Activated T-cell treated with anti-CD3 and anti-CD28 coated beads, Interleukin-2, amount 50 U/mL, for 48 hours (primary cell): ENCODE data around the gene TANC1.

ENCODE experiments used
- DNase-seq, 2 experiments: peaks; one replicate each; pipeline ENCODE4 v3.0.0-alpha.2; 2020

Gene TANC1

DNA sequence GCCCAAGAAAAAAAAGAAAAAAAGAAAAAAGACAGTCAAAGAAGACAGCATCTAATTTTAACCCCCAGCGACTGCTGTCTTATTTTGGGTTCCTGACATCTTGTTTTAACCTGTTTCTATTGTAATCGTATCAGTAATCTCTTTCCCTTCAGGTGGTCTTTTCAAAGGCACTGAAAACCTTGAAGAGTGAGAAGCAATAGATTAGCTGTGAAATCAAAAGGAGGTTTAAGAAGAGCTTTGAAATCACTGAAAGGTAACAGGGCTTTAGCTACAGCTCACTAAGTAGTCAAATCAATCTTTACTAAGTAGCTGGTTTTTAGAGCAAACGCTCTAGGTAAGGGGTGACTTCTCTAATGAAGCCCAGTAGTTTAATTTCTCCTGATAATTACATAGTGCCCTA, 5.4 kb upstream of the TANC1 start:
- DNase-seq: no peak

- DNase-seq: no peak
Observed at GRCh38 chr2:158965107-158965506, 3.3 kb upstream of the TANC1 start.

DNA sequence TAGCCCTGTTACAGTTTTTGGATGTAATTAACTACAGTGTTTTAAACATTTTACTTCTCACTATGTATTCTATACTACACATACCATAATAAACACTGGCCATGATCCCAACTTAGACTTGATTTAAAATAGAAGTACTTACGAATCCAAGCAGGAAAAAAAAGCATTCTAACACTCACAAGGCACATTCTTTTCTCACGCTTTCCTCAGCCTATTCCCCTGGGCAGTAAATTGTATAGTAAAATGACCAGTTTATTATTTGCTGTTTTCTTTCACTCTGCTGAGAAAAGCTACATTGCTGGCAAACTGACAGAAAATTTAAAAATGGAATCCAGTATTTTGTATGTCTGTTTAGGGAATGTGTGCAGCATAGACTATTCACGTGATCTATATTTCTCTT, 2.8 kb upstream of the TANC1 start:
- no peak for DNase-seq

- no peak for DNase-seq
Observed at GRCh38 chr2:158966312-158966711, 2.1 kb upstream of the TANC1 start.

DNA sequence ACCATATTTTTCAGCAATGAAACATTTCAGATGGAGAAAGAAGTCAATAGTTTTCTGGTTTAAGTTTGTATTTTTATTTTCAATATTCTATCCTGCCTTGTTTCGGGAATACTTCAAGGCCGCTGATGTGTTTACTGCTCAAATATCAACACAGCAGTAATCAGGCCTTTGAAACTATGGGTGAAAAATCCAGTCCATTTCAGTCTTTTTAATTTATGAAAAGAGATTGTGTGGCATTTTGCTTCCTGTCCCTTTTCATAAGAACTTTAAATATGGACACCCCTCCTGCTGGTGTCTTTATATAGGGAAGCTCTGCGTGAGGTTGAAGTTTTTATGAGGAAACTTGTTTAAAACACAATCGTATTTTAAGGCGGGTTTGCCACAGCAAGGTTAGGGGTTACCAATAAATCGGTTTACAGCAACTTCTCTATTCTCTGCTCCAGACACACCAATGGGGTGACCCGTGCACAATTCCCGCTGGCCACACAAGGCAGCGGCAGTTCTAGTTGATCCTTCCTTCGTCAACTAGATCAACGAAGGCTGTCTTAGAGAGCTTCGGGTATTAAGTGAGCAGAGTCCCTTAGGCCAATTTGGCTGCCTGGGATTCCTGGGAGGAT, 1.2 kb upstream of the TANC1 start:
- no peak for DNase-seq

DNA sequence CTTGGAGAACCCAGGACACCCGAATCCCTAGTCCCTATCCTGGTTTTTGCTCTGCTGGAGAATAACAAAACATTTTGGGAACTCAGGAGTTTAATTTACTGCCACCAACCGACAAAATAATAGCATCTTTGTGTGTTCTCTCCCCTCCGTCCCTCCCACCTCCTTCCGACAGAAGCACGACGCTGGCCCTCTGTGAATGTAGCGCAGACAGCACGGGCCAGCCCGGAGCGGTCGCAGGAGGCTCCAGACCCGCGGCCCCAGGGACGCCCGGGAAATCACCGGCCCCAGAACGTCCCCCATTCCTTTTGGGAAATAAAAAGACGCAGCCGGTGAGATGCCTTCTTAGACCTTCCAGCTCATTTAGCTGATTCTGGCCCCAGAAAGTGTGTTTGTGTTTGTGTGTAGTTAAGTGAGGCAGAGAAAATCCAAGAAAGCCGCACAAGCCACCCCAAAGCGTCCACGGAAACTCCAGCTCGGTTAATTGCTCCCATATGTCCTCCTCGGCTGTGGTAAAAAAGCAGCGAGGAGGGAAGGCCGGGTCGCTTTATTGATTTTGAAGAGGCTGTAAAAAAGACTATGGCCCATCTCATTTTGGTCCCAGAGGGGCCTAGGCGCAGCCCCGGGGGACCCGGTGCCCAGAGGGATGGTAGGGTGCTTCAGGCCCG, 577 bp upstream of the TANC1 start:
- DNase-seq: no peak

DNA sequence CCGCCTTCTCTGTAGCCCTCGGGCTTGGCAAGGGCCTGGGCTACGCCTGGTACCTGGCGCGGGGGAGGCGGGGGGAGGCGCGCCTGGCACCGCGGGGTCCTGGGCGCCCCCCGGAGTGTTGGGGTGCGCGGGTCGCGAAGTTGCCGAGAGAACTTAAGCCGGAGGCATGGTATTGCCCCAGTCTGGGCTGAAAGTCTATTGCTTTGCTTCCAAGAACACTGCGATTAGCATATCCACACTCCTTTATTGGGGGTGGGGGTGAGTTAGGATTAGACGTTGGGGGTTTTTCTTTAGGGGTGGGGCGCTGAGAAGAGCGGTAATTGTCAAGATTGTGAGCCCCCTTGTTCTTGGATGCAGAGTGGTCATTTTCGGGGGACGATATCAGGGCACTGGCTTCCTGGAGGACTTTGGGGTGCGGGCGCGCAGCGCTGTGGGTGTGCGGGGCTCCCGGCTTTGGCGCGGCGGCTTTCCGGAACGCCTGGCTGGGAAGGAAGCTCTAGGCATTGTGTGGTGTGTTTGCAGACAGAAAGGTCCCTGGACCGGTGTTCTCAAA, 798 bp downstream of the TANC1 start:
- DNase-seq: peak; percentile 22 to 28

GRCh38 chr2:158969715-158970240, 1.3 kb downstream of the TANC1 start:
- peak; percentile 25 to 27 for DNase-seq

GRCh38 chr2:158970241-158970751, 1.9 kb downstream of the TANC1 start:
- DNase-seq: no peak

DNA sequence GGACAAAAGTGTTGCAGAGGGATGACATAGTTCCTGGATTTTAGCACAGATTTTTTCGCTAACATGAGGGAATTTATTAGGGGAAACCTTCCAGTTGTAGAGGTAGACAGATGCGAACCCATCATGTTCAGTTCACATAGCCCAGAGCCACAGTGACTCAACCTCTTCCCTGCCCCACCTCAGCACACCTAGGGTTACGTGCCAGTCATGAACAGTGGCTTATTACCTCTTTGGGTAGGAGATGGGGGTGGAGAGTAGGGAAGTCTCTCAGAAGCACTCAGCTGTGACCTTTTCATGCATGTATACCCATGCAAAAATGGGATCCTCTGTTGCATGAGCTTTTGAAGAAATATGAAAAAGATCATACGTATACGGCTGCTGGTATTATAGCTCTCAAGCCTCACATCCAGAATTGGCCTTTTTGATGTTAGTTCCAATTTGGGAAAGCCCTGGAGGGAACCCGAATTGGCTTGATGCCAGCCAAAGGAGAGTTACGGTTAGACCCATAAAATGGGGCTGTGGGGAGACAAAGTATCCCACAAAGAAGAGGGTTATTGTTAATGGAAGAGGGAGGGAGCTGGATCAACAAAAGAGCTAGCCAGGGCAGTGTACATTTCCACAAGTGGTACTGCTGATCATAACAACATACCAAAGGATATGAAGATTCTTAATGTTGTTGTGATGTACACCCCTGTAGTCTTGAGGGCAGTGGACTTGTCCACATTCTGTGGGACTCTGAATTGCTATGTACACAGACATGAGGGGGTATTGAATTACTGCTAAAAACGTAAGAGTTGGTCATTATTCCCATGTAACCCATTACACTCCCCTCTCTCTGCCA, 4.9 kb downstream of the TANC1 start:
- no peak for DNase-seq

- no peak for DNase-seq
Observed at GRCh38 chr2:158975271-158975921, 7.0 kb downstream of the TANC1 start.

GRCh38 chr2:158979772-158980171, 11.3 kb downstream of the TANC1 start:
- DNase-seq: no peak

DNA sequence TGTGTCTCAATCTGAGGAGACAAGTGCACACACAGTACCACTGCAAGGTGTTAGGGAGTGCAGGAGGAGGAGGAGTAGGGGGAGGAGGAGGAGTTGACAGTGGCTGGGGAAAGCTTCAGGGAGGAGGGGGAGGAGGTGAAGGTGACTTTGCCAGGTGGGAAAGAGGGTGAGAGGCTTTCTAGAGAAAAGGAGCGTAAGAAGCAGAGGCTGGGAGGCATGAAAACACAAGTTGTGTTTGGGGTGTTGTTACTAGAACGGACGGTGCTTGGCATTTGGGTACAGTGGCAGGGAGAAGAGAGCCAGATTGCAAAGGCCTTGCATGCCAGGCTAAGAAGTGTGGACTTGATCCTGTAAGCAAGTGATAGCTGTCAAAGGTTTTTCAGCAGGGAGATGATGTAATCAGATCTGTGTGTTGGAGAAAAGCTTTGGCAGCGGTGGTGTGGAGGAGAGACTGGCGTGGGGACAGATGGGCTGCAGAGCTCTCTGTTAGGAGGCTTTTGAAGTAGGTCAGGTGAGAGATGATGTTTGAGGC, 16.2 kb downstream of the TANC1 start:
- no peak for DNase-seq

DNA sequence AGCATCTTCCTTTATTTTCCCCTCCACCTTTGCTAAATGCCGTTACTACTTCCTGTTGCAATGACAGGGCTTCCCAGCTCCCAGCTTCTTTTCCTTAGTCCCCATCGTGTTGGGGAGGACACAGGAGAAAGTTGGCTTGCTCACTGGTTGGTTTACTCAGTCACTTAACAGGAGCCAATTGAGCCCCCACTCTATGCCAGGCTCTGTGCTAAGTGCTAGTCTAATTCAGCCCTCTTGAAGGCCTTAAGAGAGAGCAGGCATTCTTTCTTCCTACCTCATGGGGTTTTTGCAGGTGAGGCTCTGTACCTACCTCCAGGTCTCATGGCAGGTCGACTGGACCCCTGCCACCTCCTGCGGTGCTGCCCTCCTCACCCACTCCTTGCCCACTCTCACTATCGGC, 20.1 kb downstream of the TANC1 start:
- no peak for DNase-seq

DNA sequence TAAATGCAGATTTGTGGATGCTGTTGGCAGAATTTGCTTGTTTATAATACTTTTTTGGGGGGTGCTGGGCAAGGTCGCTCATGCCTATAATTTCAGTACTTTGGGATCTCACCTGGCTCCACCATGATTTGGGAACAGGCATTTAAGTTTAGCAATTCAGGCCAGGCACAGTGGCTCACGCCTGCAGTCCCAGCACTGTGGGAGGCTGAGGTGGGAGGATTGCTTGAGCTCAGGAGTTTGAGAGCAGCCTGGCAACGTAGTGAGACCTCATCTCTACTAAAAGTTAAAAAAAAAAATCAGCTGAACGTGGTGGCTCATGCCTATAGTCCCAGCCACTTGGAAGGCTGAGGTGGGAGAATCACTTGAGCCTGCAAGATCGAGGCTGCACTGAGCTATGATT, 20.7 kb downstream of the TANC1 start:
- no peak for DNase-seq

GRCh38 chr2:158990397-158991214, 22.2 kb downstream of the TANC1 start:
- DNase-seq: no peak

DNA sequence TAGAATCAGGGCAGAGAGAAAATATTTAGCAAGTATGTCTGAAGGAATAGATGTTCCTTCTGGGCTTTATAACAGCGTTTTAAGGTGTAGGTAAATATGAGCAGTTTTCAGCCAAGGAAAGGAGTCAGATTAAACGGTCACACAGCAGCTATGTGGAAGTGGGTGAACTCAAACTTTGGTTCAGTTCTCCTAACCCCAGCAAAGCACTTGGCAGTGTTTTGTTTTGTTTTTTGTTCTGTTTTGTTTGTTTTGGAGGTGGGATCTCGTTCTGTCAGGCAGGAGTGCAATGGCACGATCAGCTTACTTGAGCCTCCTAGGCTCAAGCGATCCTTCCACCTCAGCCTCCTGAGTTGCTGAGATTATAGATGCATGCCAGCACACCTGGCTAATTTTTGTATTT, 24.6 kb downstream of the TANC1 start:
- DNase-seq: no peak

DNA sequence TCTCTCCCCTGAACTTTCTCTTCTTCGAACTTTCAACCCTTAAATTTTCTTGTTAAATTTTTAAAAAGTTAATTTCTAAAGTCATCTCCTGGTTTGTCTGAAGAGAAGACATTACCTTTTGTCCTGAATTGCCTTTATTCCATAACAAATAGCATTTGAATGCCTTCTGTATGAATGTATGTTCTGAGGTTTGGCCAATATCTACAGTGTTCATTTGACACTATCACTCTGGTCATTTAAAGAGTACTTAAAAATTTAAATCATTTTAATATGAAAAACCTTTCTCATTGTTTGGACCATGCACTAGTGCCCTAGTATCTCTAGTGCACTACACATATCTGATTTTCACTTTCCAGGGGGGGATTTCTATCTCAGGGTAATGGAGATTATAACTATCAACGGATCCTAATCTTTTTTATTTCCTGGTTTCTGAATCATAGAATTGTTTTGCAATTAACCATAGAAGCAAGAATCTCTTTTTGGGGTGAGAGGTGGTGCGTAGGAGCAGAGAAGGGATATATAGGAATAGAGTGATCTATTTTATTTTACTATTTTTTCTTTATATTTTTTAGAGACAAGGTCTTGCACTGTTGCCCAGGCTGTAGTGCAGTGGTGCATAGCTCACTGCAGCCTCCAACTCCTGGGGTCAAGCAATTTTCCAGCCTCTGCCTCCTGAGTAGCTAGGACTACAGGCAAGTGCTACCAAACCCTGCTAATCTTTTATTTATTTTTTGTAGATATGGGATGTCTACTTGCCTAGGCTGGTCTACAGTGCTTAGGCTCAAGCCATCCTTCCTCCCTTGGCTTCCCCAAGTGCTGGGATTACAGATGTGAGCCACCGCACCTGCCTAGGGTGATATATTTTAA, 25.5 kb downstream of the TANC1 start:
- DNase-seq: no peak

DNA sequence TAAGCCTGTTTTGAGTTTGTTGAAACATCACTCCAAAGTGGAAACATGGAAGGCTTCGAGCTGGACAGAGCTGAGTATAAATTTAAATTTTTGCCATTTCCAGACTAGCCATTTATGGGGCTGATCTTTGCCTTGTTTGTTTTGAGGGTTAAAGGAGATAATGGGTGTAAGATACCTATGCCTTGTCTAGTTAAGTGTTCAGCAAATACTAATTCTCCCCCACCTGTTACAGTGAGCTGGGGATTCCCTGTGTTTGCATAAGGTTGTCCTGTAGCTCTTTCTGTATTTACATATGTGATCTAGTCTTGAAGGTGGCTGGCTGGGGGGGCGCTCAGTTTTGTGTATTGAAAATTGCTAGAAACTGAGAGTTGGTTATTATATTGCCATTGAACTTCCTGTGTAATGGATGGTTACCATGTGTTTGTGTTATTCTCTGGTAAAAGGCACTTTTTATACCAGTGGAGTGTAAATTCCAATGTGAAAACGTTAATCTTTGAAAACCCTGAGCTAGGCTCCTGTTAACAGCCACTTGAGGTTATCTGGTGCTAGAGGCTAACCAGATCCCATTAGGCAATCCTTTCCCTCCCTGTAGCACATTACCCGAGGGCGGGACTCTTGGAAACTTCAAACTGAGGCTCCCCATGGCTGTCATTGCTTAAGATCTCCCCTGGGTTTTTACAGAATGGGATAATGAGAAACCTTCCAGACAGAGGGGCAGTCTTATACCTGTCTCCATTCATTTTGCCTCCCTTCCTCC, 26.7 kb downstream of the TANC1 start:
- DNase-seq: no peak

GRCh38 chr2:158995677-158996049, 27.2 kb downstream of the TANC1 start:
- DNase-seq: no peak
